T-helper 17 cell (primary cell): Measurements from ENCODE around the gene WDR44. TPM values are rescaled to one million over a fixed set of nuclear protein-coding genes. Genes with fewer than 3 reads are reported as not detected.
A peak's percentile ranks its signal among the peaks of the same experiment; 100 is the strongest.

Experiments used
- ATAC-seq: fragments of 150-1000 bp; cut with Tn5 transposase; 2 replicates; pipeline ENCODE4 v1.10.0; 2021; ENCODE audit warnings: mild to moderate bottlenecking, moderate library complexity
- DNase-seq, 3 donors: peaks; one replicate each; pipeline versions ENCODE4 v3.0.0 to v3.0.0-alpha.2; 2020 to 2021
- H3K9me3 ChIP-seq: one replicate; pipeline ENCODE4 v1.7.0; 2013; ENCODE audit warnings: low read length, mild to moderate bottlenecking; ENCODE audit not compliant: control insufficient read depth, poor library complexity, severe bottlenecking
- H3K27ac Mint-ChIP-seq: one replicate; pipeline ENCODE4 v1.8.0; 2022; ENCODE audit warnings: mild to moderate bottlenecking, moderate library complexity, mixed read lengths
- H3K27me3 Mint-ChIP-seq: one replicate; pipeline ENCODE4 v1.8.0; 2022; ENCODE audit warnings: mixed read lengths
- H3K36me3 Mint-ChIP-seq: one replicate; pipeline ENCODE4 v1.8.0; 2022; ENCODE audit warnings: low read depth, mixed read lengths
- H3K4me1 Mint-ChIP-seq: one replicate; pipeline ENCODE4 v1.8.0; 2022; ENCODE audit warnings: mild to moderate bottlenecking, mixed read lengths
- H3K4me3 Mint-ChIP-seq: one replicate; pipeline ENCODE4 v1.8.0; 2022; ENCODE audit warnings: mild to moderate bottlenecking, moderate library complexity, mixed read lengths
- total RNA-seq, 4 donors: library from RNA in 2 of 4; stranded (reverse) in 2 of 4; gene quantifications; one replicate each; pipeline ENCODE4 v1.2.3 and lab custom pipeline; 2022 to 2026

WDR44 gene
- total RNA-seq, 2 donors from 2014 or later = 15.4 to 18.0 TPM

DNA sequence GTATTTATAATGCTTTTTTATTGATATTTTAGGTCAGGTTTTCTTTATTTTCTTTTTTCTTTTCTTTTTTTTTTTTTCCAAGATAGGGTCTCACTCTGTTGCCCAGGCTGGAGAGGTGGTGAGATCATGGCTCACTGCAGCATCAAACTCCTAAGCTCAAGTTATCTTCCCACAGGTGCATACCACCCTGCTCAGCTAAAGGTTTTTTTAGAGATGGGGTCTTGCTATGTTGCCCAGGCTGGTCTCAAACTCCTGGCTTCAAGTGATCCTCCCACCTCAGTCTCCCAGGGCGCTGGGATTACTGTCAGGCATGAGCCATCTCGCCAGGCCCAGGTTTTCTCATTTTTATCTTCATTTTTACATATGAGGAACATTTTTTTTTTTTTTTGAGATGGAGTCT lies 3.3 kb downstream of the WDR44 start:
- Mint-ChIP-seq H3K36me3 (peaks cover 2% of the 10 kb centered on the region), H3K27ac (peak overlapping the region; percentile 97), H3K4me1 (peaks cover 30% of the 10 kb centered on the region), H3K27me3 (no peaks in the 10 kb centered on the region), H3K4me3 (no peak overlapping the region)
- H3K9me3 ChIP-seq = no peaks in the 10 kb centered on the region
- ATAC-seq (no peak), DNase-seq (no peak)

DNA sequence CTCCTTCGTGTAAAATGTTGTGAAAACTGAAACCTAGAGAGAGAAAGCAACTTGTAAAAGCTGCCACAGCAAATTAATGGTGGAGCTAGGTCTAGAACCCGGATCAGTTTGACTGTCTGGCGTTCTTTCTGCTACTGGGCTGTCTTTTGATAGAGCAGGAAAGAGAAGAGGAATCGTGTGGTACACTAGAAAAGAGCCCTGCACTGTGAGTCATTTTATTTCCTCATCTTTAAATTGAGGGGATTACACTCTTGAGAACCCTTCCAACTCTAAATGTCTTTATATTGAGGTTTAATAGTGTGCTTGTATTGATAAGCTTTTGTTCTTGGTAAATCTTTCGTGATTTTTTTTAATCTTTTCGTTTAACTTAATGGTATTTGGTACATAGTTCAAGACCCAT lies 4.3 kb downstream of the WDR44 start:
- ATAC-seq (no peak), DNase-seq (no peak)
- H3K9me3 ChIP-seq = no peaks in the 10 kb centered on the region
- Mint-ChIP-seq H3K36me3 (peaks cover 2% of the 10 kb centered on the region), H3K4me1 (peaks cover 30% of the 10 kb centered on the region), H3K27me3 (no peaks in the 10 kb centered on the region), H3K4me3 (peak overlapping the region; percentile 9), H3K27ac (no peak overlapping the region)

DNA sequence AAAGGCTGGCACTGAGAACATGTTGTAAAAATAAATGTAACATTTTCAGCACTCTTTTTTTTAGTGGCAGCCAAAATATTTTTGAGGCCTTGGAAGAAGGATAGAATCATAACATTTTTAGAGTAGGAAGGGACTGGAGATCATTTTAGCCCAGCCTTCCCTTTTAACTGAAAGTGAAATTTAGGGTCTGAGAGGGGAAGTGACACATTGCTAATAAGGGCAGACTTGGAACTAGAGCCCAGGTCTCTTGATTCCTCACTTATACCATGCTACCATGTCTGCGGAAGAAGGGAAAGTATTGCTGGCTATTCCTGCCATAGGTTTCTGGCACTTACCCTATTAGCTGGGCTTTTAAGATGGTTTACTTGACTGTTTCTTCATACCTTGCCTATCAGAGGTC lies 4.8 kb downstream of the WDR44 start:
- Mint-ChIP-seq H3K4me3 (peak overlapping the region; percentile 9), H3K27ac (no peak overlapping the region), H3K27me3 (no peaks in the 10 kb centered on the region), H3K36me3 (peaks cover 2% of the 10 kb centered on the region), H3K4me1 (peaks cover 33% of the 10 kb centered on the region)
- H3K9me3 ChIP-seq = no peaks in the 10 kb centered on the region
- DNase-seq (no peak), ATAC-seq (no peak)

DNA sequence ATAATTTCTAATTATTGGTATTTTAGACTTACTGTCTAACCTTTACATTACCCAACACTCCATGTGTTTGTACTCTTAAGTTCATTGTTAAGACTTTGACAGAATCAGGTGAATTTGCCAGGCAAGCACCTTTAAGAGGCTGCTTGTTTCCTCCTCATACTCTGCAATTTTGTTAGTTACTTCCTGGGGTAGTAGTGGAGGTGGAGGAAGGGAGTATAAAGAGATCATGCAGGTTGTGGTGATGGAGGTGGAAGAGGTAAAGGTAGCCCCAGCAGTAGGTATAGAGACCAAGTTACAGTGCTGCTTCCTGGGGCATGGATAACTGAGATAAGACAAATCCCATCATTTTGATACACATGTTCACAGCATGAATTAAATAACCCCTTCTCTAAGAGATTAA lies 6.7 kb downstream of the WDR44 start:
- no peak for DNase-seq
- Mint-ChIP-seq H3K4me1 (peaks cover 28% of the 10 kb centered on the region), H3K27me3 (no peaks in the 10 kb centered on the region), H3K4me3 (peak overlapping the region; percentile 69), H3K36me3 (no peaks in the 10 kb centered on the region), H3K27ac (peak overlapping the region; percentile 76)
- peak; percentile 64 for ATAC-seq
- H3K9me3 ChIP-seq = no peaks in the 10 kb centered on the region

DNA sequence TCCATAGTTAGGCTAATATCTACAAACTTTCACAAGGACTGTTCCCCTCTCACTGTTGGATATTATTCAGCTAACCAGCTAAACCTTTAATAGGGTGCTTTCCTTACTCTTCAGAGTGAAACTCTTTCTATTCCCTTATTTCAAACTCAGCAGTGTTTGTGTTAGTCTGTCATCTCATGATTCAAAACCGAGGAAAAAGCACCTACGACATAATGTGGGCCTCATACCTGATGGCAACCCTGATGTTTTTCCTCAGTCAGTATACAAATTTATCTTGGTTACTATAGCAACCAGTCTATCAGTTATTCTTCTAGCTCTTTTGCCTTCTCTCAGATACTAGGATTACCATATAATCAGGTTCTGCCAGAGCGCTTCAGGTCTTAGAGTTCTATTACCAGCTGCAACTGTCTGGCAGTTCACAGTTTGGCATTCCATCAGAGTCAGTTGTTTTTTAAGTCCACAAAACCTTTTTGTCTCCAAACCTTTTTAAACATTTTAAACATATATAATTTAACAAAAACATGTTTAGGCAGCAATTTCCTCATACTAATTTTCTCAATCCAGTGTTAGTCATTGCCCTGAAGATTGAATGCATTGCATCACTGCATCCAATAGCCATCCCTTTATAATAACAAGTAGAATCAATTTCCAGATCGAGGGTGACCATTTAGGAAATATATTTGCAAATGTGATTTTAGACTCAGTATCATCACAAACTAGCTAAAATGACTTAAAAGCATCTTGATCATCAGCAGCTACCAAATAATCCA lies 7.4 kb downstream of the WDR44 start:
- peak; percentile 85 for ATAC-seq
- H3K9me3 ChIP-seq = no peaks in the 10 kb centered on the region
- Mint-ChIP-seq H3K27ac (peak overlapping the region; percentile 76), H3K4me3 (peak overlapping the region; percentile 69), H3K36me3 (no peaks in the 10 kb centered on the region), H3K4me1 (peaks cover 22% of the 10 kb centered on the region), H3K27me3 (no peaks in the 10 kb centered on the region)
- DNase-seq = no peak

DNA sequence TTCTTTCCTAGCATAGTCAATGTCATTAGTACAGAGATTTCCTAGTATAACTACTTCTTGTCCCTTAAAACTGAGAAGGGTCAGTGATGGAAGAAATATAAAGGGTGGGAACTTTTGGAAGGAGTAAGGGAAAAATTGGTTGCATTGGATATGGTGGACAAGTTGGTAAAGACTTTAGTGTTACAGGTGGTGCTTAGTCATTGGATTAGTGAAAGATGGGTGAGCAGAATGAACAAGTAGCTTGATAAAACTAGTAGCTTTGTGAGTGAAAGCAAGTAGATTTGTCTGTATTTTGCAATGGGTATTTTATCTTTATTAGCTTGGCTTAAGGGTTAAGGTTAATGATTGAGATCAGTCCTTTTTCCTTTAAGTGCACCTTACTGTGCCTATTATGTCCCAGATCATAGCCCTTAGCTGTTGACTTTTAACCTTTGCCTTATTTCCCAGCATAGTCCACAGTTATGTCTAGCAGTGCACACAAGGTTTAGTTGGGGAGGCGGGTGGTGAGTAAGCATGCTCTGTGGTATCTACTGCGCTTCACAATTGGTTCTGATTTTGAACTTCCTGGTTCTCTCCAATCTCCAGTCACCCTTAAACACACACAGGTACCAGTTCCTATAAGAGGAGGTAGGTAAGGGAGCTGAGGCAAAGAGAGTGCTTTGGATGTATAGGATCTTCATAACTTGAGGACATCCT lies 9.5 kb downstream of the WDR44 start:
- H3K4me3 Mint-ChIP-seq = peak overlapping the region; percentile 3
- H3K27me3 Mint-ChIP-seq = no peaks in the 10 kb centered on the region
- no peaks in the 10 kb centered on the region for H3K36me3 Mint-ChIP-seq
- H3K4me1 Mint-ChIP-seq = peaks cover 12% of the 10 kb centered on the region
- H3K9me3 ChIP-seq = no peaks in the 10 kb centered on the region
- ATAC-seq (no peak), DNase-seq (no peak)
- peak overlapping the region; percentile 8 for H3K27ac Mint-ChIP-seq

DNA sequence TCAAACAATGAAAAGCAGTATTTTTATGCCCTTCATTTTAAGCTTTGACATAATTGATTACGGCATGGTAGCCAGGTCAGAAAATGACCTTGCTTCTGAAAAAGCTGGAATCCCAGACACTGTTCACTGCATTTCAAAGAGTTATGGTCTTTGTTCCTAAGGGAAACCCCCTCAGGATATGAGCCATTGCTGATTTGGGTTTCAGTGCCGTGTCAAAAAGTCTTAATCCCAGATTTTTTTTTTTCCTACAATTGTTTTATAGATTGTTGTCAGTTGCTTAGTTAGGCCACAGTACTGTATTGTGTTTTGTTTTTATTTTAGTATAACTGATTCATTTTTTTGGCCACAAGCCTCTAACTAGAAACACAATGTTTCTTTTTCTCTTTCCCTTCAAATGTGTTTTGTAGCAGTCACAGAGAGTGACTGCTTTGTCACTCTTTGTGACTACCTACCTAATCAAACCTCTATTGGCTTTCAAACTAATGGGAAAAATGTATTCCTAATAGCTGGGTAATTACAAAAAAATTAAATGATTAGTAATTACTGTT lies 10.3 kb downstream of the WDR44 start:
- H3K4me1 Mint-ChIP-seq = peaks cover 15% of the 10 kb centered on the region
- no peak overlapping the region for H3K27ac Mint-ChIP-seq
- H3K27me3 Mint-ChIP-seq = no peaks in the 10 kb centered on the region
- no peak for DNase-seq
- ATAC-seq = no peak
- no peak overlapping the region for H3K4me3 Mint-ChIP-seq
- H3K9me3 ChIP-seq = no peaks in the 10 kb centered on the region
- H3K36me3 Mint-ChIP-seq = no peaks in the 10 kb centered on the region

DNA sequence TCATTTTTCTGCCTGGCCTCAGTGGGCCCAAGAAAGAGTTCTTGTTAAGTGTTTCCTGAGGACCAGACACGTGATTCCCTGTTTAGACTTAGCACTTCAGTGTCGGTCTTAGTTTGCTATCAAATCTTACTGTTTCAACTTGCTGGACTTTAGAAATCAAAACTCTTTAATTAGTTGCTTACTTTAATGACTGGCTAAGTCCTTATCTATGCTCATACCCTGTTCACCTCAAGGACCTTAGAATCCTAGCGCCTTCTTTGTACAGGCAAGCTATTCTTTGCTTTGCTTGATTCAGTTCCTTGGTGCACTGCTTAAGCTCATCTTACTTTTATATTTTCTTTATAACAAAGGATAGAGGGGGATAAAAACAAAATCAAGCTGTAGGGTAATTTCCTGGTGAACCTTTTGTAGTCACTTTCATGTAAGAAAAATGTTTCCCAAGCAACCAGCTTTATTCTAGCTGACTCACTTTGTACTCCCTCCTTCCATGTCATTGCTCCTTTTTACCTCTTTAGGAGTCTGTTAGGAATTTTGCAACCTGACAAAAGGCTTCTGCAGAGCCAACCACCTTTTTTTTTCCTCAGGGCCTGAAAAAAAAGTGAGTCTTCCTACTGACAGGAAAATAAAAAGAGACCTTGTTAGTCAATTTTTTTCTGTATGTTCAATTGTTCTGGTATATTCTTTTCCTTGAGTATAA lies 14.7 kb downstream of the WDR44 start:
- no peaks in the 10 kb centered on the region for H3K36me3 Mint-ChIP-seq
- H3K9me3 ChIP-seq = no peaks in the 10 kb centered on the region
- no peak overlapping the region for H3K4me3 Mint-ChIP-seq
- DNase-seq (no peak), ATAC-seq (no peak)
- H3K27me3 Mint-ChIP-seq = no peaks in the 10 kb centered on the region
- no peak overlapping the region for H3K27ac Mint-ChIP-seq
- H3K4me1 Mint-ChIP-seq = peaks cover 9% of the 10 kb centered on the region

DNA sequence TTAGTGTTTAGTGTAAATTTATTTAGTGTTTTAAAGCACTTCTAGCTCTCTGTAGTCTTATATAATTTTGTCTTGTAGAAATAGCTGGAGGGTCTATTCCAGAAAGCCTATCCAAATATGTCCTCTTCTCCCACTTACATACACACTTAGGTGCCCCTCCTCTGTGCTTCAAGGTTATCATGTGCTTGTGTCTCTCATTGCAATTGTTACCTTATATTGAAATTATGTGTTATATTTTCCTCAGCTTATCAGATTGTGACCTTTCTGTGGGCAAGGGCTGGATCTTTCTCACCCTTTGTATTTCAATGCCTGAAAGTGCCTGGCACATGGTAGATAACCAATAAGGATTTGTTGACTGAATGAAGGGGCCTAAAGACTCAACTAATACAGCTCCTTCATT lies 18.4 kb downstream of the WDR44 start:
- H3K27ac Mint-ChIP-seq = no peak overlapping the region
- no peaks in the 10 kb centered on the region for H3K36me3 Mint-ChIP-seq
- no peak overlapping the region for H3K4me3 Mint-ChIP-seq
- no peak for DNase-seq
- no peak for ATAC-seq
- peaks cover 8% of the 10 kb centered on the region for H3K4me1 Mint-ChIP-seq
- no peaks in the 10 kb centered on the region for H3K9me3 ChIP-seq
- H3K27me3 Mint-ChIP-seq = no peaks in the 10 kb centered on the region

DNA sequence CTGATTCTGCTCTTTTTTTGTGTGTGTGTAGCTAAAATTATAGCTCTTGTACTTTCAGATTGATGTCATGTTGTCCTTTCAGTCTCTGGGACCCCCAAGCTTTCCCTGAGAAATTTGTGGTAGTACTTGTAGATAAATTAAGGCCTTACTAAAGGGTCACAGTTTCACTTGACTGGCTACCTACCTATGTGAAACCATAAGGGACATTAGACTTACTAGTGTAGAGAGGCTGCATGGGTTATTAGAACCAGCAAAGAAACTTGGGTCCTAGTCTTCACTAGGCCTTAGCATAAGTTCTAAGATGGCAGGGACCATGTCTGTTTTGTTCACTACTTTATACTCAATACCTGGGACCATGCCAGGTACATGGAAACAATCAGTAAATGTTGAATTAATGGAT lies 21.4 kb downstream of the WDR44 start:
- H3K27me3 Mint-ChIP-seq = no peaks in the 10 kb centered on the region
- H3K9me3 ChIP-seq = no peaks in the 10 kb centered on the region
- no peak overlapping the region for H3K27ac Mint-ChIP-seq
- DNase-seq (no peak), ATAC-seq (no peak)
- H3K4me1 Mint-ChIP-seq = peaks cover 7% of the 10 kb centered on the region
- H3K4me3 Mint-ChIP-seq = no peak overlapping the region
- no peaks in the 10 kb centered on the region for H3K36me3 Mint-ChIP-seq

DNA sequence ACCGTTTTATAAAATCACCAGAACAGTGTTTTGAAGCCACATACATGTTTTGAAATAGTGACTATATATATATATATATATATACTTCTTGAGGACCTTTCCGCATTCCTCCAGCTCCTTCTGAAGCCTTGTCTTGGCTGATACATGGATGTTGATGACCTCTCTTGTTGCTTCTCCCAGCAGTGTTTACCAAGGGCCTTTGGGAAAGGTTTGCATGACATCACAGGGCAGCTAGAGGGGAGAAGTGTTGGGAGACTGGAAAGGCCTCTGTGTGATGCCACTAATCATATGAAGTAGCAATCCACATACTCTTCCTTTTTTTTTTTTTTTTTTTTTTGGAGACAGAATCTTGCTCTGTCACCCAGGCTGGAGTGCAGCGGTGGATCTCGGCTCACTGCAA lies 22.5 kb downstream of the WDR44 start:
- no peak overlapping the region for H3K27ac Mint-ChIP-seq
- no peaks in the 10 kb centered on the region for H3K27me3 Mint-ChIP-seq
- ATAC-seq (no peak), DNase-seq (no peak)
- H3K36me3 Mint-ChIP-seq = no peaks in the 10 kb centered on the region
- H3K4me3 Mint-ChIP-seq = no peak overlapping the region
- peaks cover 7% of the 10 kb centered on the region for H3K4me1 Mint-ChIP-seq
- no peaks in the 10 kb centered on the region for H3K9me3 ChIP-seq

DNA sequence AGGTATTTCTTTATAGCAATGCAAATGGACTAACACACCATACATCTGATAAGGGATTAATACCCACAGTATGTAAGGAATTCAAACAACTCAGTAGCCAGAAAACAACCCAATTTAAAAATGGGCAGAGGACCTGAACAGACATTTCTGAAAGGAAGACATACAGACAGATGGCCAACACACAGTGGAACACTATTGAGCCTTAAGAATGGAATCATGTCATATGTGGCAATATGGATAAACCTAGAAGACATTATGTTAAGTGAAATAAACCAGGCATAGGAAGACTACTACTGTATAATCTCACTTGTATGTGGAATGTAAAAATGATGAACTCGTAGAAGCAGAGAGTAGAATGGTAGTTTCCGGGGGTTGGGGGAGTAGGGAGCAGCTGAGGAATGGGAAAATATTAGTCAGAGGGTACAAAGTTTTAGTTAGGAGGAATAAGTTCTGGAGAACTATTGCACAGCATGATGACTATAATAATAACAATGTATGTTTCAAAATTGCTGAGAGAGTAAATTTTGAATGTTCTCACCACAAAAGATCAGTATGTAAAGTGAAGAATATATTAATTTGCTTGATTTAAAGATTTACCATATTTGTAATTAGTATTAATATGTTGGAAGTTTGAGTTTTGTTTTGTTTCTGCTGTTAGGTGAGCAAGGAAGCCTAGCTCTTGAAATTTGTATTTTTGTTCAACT lies 25.2 kb downstream of the WDR44 start:
- H3K4me3 Mint-ChIP-seq = no peak overlapping the region
- no peak for ATAC-seq
- H3K4me1 Mint-ChIP-seq = peaks cover 5% of the 10 kb centered on the region
- no peak overlapping the region for H3K27ac Mint-ChIP-seq
- no peaks in the 10 kb centered on the region for H3K36me3 Mint-ChIP-seq
- no peak for DNase-seq
- H3K9me3 ChIP-seq = no peaks in the 10 kb centered on the region
- H3K27me3 Mint-ChIP-seq = no peaks in the 10 kb centered on the region

DNA sequence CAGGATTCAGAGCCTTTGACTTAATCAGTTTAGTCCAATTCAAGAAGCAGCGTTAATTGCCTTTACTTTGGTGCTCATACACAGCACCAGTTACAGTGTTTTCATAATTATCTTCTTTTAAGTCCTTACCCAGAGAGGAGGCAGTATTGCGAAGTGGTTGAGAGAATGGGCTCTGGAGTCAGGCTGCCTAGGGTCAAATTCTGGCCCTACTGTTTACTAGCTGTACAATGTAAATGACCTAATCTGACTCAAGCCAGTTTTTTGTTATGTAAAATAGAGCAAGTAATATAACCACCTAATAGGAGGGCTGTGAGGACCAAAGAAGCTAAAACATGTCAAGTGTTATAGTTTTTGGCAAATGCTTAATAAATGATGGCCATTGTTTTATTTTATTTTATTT lies 27.6 kb downstream of the WDR44 start:
- ATAC-seq = no peak
- H3K4me3 Mint-ChIP-seq = no peak overlapping the region

More for the DNA sequence above, 27.6 kb downstream of the WDR44 start:
- DNase-seq = no peak
- no peaks in the 10 kb centered on the region for H3K9me3 ChIP-seq
- no peaks in the 10 kb centered on the region for H3K36me3 Mint-ChIP-seq
- H3K27ac Mint-ChIP-seq = no peak overlapping the region
- H3K27me3 Mint-ChIP-seq = no peaks in the 10 kb centered on the region
- H3K4me1 Mint-ChIP-seq = peaks cover 7% of the 10 kb centered on the region
